H9 (cell line): ENCODE data around the gene ANKRD26. TPM values are rescaled to one million over a fixed set of nuclear protein-coding genes. Genes with fewer than 3 reads are reported as not detected.

Experiments
- DNase-seq: peaks from one replicate; pipeline ENCODE4 v3.0.0-alpha.2; 2017
- H2AFZ ChIP-seq: one replicate; pipeline ENCODE4 v1.6.1; 2013; ENCODE audit warnings: mild to moderate bottlenecking, low read length, control low read depth, moderate library complexity
- H2AK5ac ChIP-seq: 2 replicates; pipeline ENCODE4 v1.6.1; 2013; ENCODE audit warnings: low read length, control low read depth, mixed read lengths; ENCODE audit not compliant: insufficient read length
- H2BK120ac ChIP-seq: one replicate; pipeline ENCODE4 v1.6.1; 2013; ENCODE audit warnings: low read depth, mild to moderate bottlenecking, low read length, control low read depth, inconsistent platforms; ENCODE audit not compliant: poor library complexity, severe bottlenecking
- H2BK12ac ChIP-seq: 2 replicates; pipeline ENCODE4 v1.6.1; 2013; ENCODE audit warnings: low read length, control low read depth, mixed read lengths, low read depth; ENCODE audit not compliant: insufficient read length
- H2BK15ac ChIP-seq: 2 replicates; pipeline ENCODE4 v1.6.1; 2013; ENCODE audit warnings: low read depth, low read length, control low read depth
- H2BK20ac ChIP-seq: one replicate; pipeline ENCODE4 v1.6.1; 2013; ENCODE audit warnings: low read depth, mild to moderate bottlenecking, low read length, control low read depth, inconsistent platforms; ENCODE audit not compliant: poor library complexity, severe bottlenecking
- H2BK5ac ChIP-seq: 2 replicates; pipeline ENCODE4 v1.6.1; 2013; ENCODE audit warnings: low read length, control low read depth, mixed read lengths; ENCODE audit not compliant: insufficient read length
- H3K14ac ChIP-seq: 2 replicates; pipeline ENCODE4 v1.6.1; 2013; ENCODE audit warnings: low read length, control low read depth; ENCODE audit not compliant: insufficient read depth
- H3K18ac ChIP-seq: 2 replicates; pipeline ENCODE4 v1.6.1; 2013; ENCODE audit warnings: low read depth, mild to moderate bottlenecking, mixed read lengths, low read length, control low read depth; ENCODE audit not compliant: insufficient read length
- H3K23ac ChIP-seq: 2 replicates; pipeline ENCODE4 v1.6.1; 2013; ENCODE audit warnings: low read length, control low read depth, mixed read lengths, low read depth; ENCODE audit not compliant: insufficient read length
- H3K23me2 ChIP-seq: 2 replicates; pipeline ENCODE4 v1.6.1; 2013; ENCODE audit warnings: low read depth, mild to moderate bottlenecking, mixed read lengths, low read length, control low read depth; ENCODE audit not compliant: insufficient read length, poor library complexity, severe bottlenecking
- H3K27ac ChIP-seq: 2 replicates; pipeline ENCODE4 v1.5.1; 2013; ENCODE audit warnings: low read length, control low read depth, mixed read lengths, low read depth; ENCODE audit not compliant: insufficient read length
- H3K27me3 ChIP-seq: 2 replicates; pipeline ENCODE4 v1.6.1; 2013; ENCODE audit warnings: low read length, control low read depth, inconsistent platforms; ENCODE audit not compliant: insufficient read depth
- H3K4ac ChIP-seq: 2 replicates; pipeline ENCODE4 v1.6.1; 2013; ENCODE audit warnings: low read depth, mild to moderate bottlenecking, control low read depth, inconsistent platforms, low read length, moderate library complexity
- H3K4me1 ChIP-seq: 2 replicates; pipeline ENCODE4 v1.6.1; 2013; ENCODE audit warnings: low read length, control low read depth, inconsistent platforms; ENCODE audit not compliant: insufficient read depth
- H3K4me2 ChIP-seq: 2 replicates; pipeline ENCODE4 v1.6.1; 2013; ENCODE audit warnings: low read length, control low read depth, mixed read lengths; ENCODE audit not compliant: insufficient read length, insufficient read depth
- H3K56ac ChIP-seq: 2 replicates; pipeline ENCODE4 v1.6.1; 2013; ENCODE audit warnings: low read depth, mild to moderate bottlenecking, mixed read lengths, low read length, control low read depth; ENCODE audit not compliant: insufficient read length
- H3K79me1 ChIP-seq: 2 replicates; pipeline ENCODE4 v1.6.1; 2013; ENCODE audit warnings: low read depth, mild to moderate bottlenecking, moderate library complexity, low read length, control low read depth, inconsistent platforms; ENCODE audit not compliant: insufficient read depth, poor library complexity, severe bottlenecking
- H3K79me2 ChIP-seq: 2 replicates; pipeline ENCODE4 v1.6.1; 2013; ENCODE audit warnings: low read length, control low read depth, inconsistent platforms; ENCODE audit not compliant: insufficient read depth
- H3K9ac ChIP-seq: 2 replicates; pipeline ENCODE4 v1.6.1; 2013; ENCODE audit warnings: low read length, control low read depth, mixed read lengths; ENCODE audit not compliant: insufficient read length; ENCODE audit errors: extremely low read depth
- H3K9me3 ChIP-seq: one replicate; pipeline ENCODE4 v1.6.1; 2013; ENCODE audit warnings: low read depth, low read length, inconsistent platforms; ENCODE audit not compliant: control insufficient read depth
- H3T11ph ChIP-seq: one replicate; pipeline ENCODE4 v1.6.1; 2013; ENCODE audit warnings: mild to moderate bottlenecking, low read length, control low read depth, inconsistent platforms
- H4K20me1 ChIP-seq: one replicate; pipeline ENCODE4 v1.6.1; 2013; ENCODE audit not compliant: control insufficient read depth, insufficient read length, insufficient read depth
- H4K5ac ChIP-seq: 2 replicates; pipeline ENCODE4 v1.6.1; 2013; ENCODE audit warnings: low read depth, mild to moderate bottlenecking, mixed read lengths, low read length, control low read depth; ENCODE audit not compliant: insufficient read length
- H4K8ac ChIP-seq: replicated peaks from 2 replicates; pipeline ENCODE4 v1.6.1; 2013; ENCODE audit warnings: low read length, control low read depth, mixed read lengths, low read depth; ENCODE audit not compliant: insufficient read length
- H4K91ac ChIP-seq: 2 replicates; pipeline ENCODE4 v1.6.1; 2013; ENCODE audit warnings: low read depth, mild to moderate bottlenecking, moderate library complexity, mixed read lengths, low read length, control low read depth; ENCODE audit not compliant: insufficient read length
- H3K27ac Mint-ChIP-seq, 3 experiments: 2 replicates in 2 of 3; 3 replicates in 1 of 3; pipeline ENCODE4 v1.8.0; 2020 to 2021; ENCODE audit warnings: mixed read lengths in 3 of 3, mild to moderate bottlenecking in 1 of 3, moderate library complexity in 1 of 3
- H3K27me3 Mint-ChIP-seq: 2 replicates; pipeline ENCODE4 v1.8.0; 2021; ENCODE audit warnings: low read depth, mild to moderate bottlenecking, moderate library complexity, mixed read lengths
- H3K36me3 Mint-ChIP-seq, 3 experiments: 2 replicates in 2 of 3; 3 replicates in 1 of 3; pipeline ENCODE4 v1.8.0; 2020 to 2021; ENCODE audit warnings: low read depth in 3 of 3, mixed read lengths in 3 of 3; ENCODE audit not compliant: insufficient read depth in 1 of 3
- H3K4me1 Mint-ChIP-seq, 2 experiments: 2 replicates each; pipeline ENCODE4 v1.8.0; 2020; ENCODE audit warnings: mixed read lengths in 2 of 2
- H3K4me3 Mint-ChIP-seq, 2 experiments: 2 replicates in 1 of 2; 3 replicates in 1 of 2; pipeline ENCODE4 v1.8.0; 2020 to 2021; ENCODE audit warnings: mild to moderate bottlenecking in 2 of 2, mixed read lengths in 2 of 2, moderate library complexity in 1 of 2
- H3K9me3 Mint-ChIP-seq, 2 experiments: 2 replicates in 1 of 2; 3 replicates in 1 of 2; pipeline ENCODE4 v1.8.0; 2020; ENCODE audit warnings: mild to moderate bottlenecking in 2 of 2, mixed read lengths in 2 of 2, moderate library complexity in 1 of 2
- CTCF ChIP-seq: fragments of 200-600 bp; sonication (generic); conservative IDR thresholded peaks from 3 replicates; pipeline ENCODE4 v1.8.0; 2021; ENCODE audit warnings: antibody characterized with exemption, mild to moderate bottlenecking
- WGBS: extraction: QIAGEN DNeasy Blood & Tissue Kit; methylation state at CpG from one replicate; pipeline ENCODE4 v1.1.7; 2013; ENCODE audit warnings: missing lambda C conversion rate, low lambda C conversion rate, mixed read lengths; ENCODE audit not compliant: insufficient read length; ENCODE audit errors: extremely low coverage; 5-methylcytosine and 5-hydroxymethylcytosine counted together
- total RNA-seq: library from RNA; stranded (reverse); gene quantifications from 2 replicates; pipeline ENCODE4 v1.2.1, GENCODE V29; 2021

ANKRD26 gene
- total RNA-seq, 1 experiment from 2014 or later = 9.4 TPM

- Histone ChIP-seq H4K91ac (no peak overlapping the region), H3K27ac (no peak overlapping the region), H3K23ac (no peak overlapping the region), H2BK15ac (no peak overlapping the region), H4K5ac (no peak overlapping the region), H2BK120ac (no peak overlapping the region), H3K9ac (no peak overlapping the region), H3K79me1 (no peaks in the 10 kb centered on the region), H3K27me3 (no peaks in the 10 kb centered on the region; the same call in 1 of the 2 replicates), H2BK5ac (no peak overlapping the region), H3K4me1 (no peaks in the 10 kb centered on the region), H3K9me3 (no peaks in the 10 kb centered on the region), H2AFZ (no peak overlapping the region), H2BK12ac (no peak overlapping the region), H2AK5ac (no peak overlapping the region), H4K8ac (no peak overlapping the region), H3K79me2 (no peaks in the 10 kb centered on the region), H3K18ac (no peak overlapping the region), H3T11ph (no peak overlapping the region), H3K56ac (no peak overlapping the region), H2BK20ac (no peak overlapping the region), H3K4ac (no peak overlapping the region), H3K23me2 (no peaks in the 10 kb centered on the region), H3K4me2 (no peak overlapping the region), H4K20me1 (no peaks in the 10 kb centered on the region), H3K14ac (no peak overlapping the region)
- H3K27ac Mint-ChIP-seq = no peak overlapping the region
- H3K36me3 Mint-ChIP-seq = peaks cover 29 to 55% (median 48%) of the 10 kb centered on the region in 3 experiments
- H3K9me3 Mint-ChIP-seq = peaks cover 16 to 38% of the 10 kb centered on the region in 2 experiments
- no peak overlapping the region for H3K4me3 Mint-ChIP-seq
- no peak for DNase-seq
- H3K27me3 Mint-ChIP-seq = no peaks in the 10 kb centered on the region
- peaks cover 0 to 6% of the 10 kb centered on the region in 2 experiments; a peak in 2 of 4 replicates for H3K4me1 Mint-ChIP-seq
- no peak for TF ChIP-seq CTCF
- WGBS = no CpG with 5 or more reads among the region's 9 CpGs
These were observed 102.7 kb downstream of the ANKRD26 start for GRCh38 chr10:26997610-26998009.
